GM18873 (cell line): ENCODE results near the gene PPP4R2.
"Not testable (repeated sequence)": the region's sequence is repeated elsewhere in the genome, so short reads cannot be mapped to it uniquely, and the experiment has no call there.

Experiments used
- ATAC-seq: cut with Tn5 transposase; IDR thresholded peaks from one replicate; pipeline ENCODE4 v1.9.1; 2021; ENCODE audit warnings: mild to moderate bottlenecking, moderate library complexity, moderate number of reproducible peaks; ENCODE audit not compliant: unreplicated experiment, low FRiP score

The PPP4R2 gene

DNA sequence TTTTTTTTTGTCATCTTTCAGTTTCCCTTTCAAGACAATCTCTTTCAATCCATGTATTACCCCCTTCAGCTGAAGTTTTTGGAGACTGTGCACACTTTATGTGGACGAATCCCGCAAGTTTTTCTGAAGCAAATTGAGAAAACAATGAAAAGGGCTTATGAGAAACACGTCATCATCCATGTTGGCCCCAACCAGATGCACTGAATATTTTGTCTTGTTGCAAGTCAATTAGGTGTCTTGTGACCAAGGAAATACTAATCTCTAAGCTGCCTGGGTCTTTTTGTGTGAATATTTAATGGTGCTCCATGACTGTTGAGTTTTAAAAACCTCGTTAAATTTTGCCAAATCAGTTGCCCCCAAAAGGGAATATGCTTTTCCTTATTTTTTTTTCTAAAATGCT is 21.7 kb upstream of the PPP4R2 start:
- no peak for ATAC-seq

DNA sequence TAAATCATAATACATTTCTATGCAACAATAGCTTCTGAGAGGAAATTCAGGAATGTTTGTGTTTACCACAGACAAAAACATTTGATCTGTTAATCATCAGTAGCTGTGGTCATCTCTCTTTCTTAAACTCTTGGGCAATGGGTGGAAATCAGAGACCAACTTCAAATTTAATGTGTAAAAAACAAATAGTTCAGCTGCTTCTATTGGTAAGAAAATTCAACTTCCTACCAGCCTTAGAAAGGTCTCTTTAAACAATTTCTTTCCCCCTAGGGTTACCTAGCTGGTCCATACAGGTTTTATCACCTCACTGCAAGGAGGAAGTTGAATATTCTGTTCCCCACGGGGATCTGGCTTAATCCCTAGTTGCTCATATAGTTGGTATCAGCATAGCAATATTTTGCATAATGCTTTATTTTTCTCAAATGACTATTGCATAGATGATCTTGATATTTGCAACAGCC is 20.3 kb upstream of the PPP4R2 start:
- ATAC-seq = no peak

DNA sequence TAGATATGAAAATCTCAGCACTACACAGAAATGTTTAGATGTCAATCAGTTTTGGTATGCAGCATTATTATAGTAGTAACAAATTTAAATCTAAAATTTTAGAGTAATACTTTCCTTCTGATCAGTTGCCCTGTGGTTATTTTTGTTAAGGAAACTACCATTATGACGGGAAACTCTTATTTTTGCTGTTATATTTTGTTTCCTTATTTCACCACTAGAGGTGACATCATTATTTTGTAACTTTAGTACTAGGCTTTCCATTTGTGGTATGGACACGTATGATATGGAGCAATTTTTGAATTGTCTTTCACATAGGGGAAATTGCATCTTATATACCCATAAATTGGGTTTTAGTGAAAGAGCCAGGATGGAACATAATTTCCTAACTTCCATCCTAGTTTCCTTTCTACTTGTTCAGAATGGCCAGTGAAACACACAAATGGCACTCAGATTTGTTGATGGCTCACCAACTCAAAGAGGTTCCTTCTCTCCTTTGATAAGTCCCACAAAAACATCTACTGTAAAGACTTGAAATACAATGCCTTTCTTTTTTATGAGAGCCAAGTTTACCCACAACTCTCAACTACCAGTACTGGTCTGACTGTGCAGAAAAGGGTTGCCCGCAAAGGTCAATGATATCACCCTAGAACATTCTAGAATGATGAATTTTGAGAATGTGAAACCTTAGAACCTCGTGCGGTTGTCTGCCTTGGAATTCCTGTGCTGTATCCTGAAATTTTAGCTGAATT is 19.4 kb upstream of the PPP4R2 start:
- ATAC-seq = peak; percentile 84

DNA sequence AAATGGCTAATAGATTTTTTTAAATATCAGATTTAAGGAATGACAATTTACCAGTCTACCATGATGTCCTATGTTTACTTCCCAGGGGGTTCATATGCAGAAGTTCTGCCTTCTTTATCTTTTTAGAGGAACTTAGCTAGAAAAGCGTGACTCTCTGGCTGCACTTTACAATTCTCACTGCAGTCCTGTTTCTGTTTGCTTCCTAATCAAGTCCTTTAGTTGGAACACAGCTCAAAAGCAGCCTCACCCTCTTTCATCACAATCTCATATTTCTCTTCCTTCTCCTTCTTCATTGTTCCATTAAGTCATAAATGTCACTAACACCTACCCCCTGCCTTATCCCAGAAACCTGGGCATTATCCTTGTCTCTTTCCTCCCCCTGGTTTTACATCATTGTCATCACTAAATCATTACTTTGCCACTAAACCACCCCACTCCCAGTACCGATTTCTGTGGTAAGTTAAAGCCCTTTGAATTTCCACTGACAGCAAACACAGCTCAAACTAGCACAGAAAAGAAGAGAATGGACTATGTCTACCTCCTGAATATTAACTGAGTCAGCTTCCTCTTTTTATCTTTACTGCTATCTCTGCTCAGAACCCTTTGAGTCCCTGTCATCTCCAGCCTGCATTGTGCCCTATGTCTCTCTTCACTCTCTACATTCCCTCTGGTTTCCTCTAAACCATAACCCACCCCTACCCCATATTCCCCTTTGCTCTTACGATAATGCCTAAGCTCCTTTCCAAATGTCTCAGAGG is 13.8 kb upstream of the PPP4R2 start:
- no peak for ATAC-seq

DNA sequence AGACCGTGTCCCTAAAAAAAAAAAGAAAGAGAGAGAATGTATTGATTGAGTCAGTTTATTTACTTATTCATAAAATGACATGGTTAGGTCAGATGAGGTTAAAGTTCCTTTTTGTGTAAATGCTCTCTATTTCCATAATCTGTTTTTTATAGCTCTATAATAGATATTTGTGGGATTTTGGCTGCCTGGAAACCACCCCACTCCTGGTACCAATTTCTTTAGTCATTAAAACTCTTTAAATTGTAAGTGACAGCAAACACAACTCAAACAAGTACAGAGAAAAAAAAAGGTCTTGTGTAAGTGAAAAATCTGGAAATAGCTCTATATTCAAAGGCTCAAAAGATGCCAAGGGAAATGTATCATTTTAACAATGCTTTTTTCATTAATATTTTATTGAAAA is 11.0 kb upstream of the PPP4R2 start:
- no peak for ATAC-seq

DNA sequence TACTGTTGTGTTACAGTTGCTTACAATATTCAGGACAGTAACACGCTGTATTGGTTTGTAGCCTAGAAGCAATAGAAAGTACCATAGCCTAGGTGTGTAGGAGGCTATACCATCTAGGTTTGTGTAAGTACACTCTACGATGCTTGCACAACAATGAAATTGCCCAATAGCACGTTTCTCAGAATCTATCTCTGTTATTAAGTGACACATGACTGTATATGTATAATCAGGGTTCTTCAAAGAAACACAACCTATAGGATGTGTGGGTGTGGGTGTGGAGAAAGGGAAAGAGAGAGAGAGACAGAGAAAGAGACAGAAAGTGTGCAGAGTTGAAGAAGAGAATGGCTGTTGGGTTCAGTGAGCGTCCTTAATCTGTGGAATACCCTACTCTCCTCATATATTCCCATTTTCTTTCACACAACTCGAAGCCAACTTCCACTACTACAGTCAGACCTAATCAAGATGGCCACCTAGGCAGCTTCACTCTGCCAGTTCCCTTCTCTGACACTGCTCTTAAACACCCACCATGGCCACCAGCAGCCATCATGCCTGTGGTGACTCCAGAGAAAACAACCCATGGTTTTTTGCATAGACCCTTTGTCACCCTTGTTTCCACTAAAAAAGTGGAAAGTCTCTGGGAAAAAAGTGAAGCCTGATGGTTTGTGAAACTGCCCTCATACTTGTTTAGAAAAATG is 5.8 kb upstream of the PPP4R2 start:
- ATAC-seq = no peak

DNA sequence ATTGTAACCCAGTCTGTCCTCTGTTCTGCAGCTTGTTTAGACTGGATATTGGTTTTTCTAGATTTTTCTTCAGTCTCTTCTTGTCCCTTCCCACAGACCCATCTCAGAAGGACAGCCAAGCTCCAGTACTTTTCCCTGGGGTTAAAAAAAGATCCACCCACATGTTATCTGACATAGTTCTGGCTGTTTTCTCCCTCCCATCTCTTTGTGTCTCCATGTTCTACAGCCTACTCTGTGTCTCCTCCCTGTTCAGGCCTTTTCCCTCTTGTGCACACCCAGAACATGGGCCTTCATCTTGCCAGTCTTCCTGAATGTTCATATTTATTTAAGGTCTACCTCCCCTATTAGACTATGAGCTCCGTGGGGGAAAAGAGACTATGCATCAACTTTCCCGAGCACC is 5.1 kb upstream of the PPP4R2 start:
- no peak for ATAC-seq

DNA sequence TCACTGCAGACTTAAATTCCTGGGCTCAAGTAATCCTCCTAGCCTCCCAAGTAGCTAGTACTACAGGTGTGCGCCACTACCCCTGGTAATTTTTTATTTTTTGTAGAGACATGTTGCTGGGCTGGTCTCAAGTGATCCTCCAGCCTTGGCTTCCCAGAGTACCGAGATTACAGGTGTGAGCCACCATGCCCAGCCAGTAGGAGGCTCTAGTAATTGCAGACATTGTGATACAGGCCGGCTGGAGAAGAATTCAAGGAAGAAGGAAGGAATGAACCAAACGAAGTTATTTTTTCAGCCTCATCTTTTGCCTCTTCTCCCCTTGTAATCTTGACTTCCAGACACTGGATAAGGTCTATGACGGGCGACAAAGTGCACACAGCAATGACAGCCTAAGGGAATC is 3.2 kb upstream of the PPP4R2 start:
- no peak for ATAC-seq

DNA sequence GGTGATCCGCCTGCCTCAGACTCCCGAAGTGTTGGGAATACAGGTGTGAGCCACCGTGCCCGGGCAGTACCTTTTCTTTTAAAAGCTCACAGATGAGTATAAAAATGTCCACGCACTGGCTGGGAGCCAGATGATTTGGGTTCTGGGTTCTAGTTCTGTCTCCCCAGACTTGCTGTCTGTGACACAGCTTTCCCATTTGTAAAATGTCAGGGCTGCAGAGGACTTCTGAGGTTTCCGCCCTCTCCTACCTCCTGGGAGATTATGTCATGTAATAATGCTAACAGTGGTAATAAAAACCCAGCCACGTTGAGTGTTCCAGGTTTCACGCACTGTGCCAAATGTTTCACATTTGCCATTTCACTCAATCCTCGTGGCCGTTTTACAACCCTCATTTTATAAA is 1.3 kb upstream of the PPP4R2 start:
- no peak for ATAC-seq

DNA sequence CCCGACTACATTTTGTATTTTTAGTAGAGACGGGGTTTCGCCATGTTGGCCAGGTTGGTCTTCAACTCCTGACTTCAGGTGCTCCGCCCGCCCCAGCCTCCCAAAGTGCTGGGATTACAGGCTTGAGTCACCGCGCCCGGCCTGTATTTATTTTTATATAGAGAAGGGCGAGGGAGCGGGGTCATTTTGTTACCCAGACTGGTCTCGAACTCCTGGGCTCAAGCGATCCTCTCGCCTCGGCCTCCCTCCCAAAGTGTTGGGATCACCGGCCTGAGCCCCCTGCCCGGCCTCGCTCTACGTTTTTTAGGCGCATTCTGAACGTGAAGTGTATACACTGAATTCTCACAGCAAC is 514 bp upstream of the PPP4R2 start:
- ATAC-seq = no peak

DNA sequence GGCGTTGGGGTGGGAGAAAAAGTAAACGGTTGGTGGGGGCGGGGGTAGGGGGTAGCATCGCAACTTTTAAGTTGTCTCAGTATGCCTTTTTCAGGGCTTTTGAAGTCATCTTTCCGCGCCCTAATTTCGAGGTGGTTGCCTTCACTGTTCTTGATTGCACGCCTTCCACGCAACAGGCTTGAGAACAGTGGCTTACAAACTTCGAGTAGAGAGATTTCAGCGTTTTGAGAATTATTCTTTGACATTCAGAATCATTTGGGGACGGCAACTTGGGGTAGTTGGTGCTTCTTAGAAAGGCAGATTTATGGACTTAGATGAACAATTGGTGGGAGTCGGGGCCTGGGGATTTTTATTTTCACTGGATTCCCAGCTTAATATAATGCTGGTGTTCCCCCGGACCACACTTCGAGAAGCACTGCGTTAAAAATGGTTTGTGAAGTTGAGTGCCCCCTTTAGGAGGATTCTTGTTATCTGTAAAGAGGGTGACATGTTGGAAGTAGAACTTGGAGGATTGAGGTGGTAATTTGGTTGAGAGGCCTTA is 880 bp downstream of the PPP4R2 start:
- no peak for ATAC-seq

DNA sequence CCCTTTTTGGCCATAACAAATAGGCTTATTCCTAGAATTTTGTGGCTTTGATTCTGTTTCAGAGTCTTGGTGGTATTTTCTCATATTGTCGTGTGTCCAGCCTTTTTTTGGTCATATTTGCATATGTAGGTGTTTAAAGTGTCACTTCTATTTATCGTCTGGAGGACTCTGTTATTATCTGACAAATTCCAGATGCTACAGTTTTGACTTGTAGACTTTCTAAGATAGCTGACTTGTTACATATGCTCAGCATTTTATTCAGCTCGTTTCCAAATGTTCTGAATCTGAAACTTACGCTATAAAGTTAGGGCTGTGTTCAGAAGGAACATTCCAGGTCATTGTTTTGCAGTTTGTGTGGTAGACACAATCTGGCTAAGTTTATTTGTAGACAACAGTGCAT is 1.9 kb downstream of the PPP4R2 start:
- ATAC-seq = no peak

DNA sequence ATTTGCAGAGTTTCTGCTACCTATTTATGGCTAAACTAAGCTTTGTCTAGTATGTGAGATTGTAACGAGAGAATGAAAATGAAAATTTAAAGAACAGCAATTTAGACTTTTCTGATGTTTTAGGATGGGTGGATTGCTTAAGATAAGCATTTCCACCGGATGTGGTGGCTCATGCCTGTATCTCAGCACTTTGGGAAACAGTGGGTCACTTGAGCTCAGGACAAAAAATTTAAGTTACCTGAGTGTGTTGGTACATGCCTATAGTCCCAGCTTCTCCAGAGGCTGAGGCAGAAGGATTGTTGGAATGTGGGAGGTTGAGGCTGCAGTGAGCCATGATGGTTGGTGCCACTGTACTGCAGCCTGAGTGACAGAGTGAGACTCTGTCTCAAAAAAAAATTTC is 3.3 kb downstream of the PPP4R2 start:
- ATAC-seq = no peak

DNA sequence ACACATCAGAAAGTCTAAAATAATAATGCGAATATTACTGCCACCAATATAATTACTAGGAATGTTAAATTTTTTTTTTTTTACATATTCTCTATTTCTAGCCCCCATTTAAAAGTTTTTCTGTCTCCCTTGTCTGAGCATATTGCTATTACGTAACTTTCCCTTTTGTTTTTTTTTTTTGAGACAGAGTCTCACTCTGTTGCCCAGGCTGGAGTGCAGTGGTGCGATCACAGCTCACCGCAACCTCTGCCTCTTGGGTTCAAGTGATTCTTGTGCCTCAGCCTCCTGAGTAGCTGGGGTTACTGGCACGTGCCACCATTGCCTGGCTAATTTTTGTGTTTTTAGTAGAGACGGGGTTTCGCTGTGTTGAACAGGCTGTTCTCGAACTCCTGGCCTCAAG is 6.4 kb downstream of the PPP4R2 start:
- ATAC-seq = not testable (repeated sequence)

DNA sequence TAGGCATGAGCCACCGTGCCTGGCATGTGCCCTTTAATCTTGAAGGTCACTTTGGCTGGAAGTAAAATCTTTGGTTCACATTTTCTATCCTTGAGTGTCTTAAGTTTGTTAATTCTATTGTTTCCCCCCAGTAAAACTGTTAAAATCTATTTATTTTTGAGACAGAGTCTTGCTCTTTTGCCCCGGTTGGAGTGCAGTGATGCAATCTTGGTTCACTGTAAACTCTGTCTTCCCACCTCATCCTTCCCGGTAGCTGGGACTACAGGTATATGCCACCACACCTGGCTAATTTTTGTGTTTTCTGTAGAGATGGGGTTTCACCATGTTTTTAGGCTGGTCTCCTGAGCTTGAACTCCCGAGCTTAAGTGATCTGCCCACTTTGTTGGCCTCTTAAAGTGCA is 7.7 kb downstream of the PPP4R2 start:
- ATAC-seq = no peak

DNA sequence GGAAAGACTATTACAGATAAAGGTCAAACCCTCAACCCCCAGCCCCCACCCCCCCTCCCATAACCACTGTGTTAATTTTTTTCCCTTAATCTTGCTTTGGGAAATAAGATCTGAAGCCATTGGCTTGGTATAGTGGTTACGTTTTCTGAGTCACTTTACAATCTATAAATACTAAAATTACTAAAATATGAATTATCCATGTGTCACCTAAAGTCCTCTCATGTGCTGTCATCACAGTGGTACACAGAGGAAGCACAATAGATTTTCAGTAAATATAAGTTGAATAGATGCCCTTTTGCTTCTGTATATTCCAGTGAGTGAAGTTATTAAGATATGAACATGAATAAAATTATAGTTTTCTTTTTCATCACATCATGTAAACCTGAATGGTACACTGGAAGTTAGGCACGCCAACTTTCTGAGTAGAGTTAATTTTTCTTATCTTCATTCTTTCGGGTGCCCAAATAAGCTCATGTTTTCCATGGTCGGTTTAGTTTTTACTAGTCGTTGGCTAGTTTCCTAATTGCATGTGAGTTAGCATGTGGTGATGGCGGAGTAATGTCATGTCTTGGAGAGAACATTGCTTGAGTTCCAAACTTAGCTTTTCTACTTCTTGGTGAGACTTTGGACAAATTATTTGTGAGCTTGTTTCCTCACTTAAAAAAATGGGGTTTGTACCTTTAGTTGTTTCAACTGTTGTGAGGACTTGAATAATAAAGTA is 11.5 kb downstream of the PPP4R2 start:
- ATAC-seq = no peak

DNA sequence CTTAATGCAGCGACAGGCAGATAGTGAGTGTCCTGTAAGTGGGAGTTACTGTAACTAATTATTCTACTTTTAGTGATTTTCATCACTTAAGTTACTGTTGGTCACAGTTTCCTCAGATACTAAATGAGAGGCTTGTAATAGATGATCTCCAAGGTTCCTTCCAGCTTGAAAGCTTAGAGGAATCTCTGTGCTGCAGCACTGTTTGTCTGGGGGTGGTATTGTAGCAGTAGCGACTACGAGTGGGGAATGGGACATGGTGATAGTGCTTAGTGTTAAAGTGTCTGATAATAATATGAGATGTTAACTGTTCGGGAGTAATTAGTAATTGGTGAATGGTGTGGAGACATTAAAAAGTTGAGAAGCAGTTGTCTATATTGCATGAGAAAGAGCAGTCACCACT is 12.4 kb downstream of the PPP4R2 start:
- ATAC-seq = no peak

DNA sequence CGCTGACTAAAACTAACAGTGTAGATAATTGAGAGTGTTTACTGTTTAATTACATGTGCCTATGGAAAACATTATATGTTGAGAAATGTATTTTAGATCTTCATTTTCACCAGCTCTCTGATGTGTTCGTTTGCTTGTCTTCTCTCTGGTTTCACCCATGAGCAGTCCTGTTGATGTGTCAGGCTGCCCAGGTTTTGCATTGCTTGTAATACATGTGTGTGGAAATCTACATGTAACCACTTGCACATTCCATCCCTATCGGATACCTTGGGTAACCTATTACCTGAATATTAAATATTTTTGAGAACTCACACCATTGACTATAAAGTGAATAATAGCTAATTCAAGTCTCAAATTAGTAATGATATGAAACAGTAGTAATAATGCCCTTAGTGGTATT is 13.1 kb downstream of the PPP4R2 start:
- ATAC-seq = no peak

DNA sequence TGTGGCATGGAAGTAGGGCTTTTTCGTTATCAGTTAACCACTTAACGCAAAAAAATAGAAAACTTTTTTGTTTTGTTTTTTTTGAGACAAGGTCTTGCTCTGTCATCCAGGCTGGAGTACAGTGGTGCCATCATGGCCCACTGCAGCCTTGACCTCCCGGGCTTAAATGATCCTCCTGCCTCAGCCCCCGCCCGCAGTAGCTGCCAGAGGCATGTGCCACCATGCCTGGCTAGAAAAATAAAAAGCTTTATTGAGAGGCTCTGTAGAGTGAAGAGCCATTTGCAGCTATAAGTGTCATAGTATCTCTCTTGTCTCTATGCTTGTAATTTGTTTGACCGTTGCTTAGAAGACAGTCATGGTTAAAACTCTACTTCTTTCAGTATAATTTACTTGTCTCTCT is 13.5 kb downstream of the PPP4R2 start:
- no peak for ATAC-seq

DNA sequence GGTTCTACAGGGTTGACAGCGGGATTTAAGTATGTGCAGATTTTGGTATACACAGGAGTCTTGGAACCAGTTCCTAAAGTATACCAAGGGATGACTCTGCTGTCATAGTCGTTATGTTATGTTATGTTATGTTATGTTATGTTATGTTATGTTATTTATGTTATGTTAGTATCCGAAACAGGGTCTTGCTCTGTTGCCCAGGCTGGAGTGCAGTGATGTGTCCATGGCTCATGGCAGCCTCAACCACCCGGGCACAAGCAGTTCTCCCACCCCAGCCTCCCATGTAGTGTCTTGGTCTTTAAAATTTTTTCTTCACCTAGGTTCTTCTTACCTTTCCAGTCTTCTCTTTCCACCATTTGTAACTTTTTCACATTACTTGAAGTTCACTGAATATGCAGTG is 21.7 kb downstream of the PPP4R2 start:
- ATAC-seq = no peak
